Prostate gland (tissue), 2 donors: ENCODE measurements around the gene GALNT8. TPM values are rescaled to one million over a fixed set of nuclear protein-coding genes. Genes with fewer than 3 reads are reported as not detected.

Experiments
- DNase-seq: peaks from one replicate; pipeline ENCODE4 v3.0.0-alpha.2; 2019; ENCODE audit warnings: low spot score
- H3K27ac ChIP-seq, 2 donors: fragments of 200-600 bp; sonication (generic); 2 replicates each; pipeline ENCODE4 v1.5.1; 2017 to 2019
- H3K27me3 ChIP-seq: fragments of 200-600 bp; sonication (generic); replicated peaks from 2 replicates; pipeline ENCODE4 v1.5.1; 2019; ENCODE audit not compliant: insufficient read depth
- H3K36me3 ChIP-seq, 2 donors: fragments of 200-600 bp; sonication (generic); 1 replicate in 1 of 2; 2 replicates in 1 of 2; pipeline versions ENCODE4 v1.5.1 to v1.8.1; 2017 to 2019
- H3K4me1 ChIP-seq: fragments of 200-600 bp; sonication (generic); replicated peaks from 2 replicates; pipeline ENCODE4 v1.5.1; 2019
- H3K4me3 ChIP-seq, 2 donors: fragments of 200-600 bp; sonication (generic); 2 replicates each; pipeline ENCODE4 v1.5.1; 2017 to 2019
- H3K9me3 ChIP-seq: fragments of 200-600 bp; sonication (generic); 2 replicates; pipeline ENCODE4 v1.5.1; 2017
- POLR2A ChIP-seq: fragments of 450-650 bp; IDR thresholded peaks from one replicate; pipeline ENCODE4 v1.6.1; 2016; ENCODE audit warnings: antibody characterized with exemption, mild to moderate bottlenecking
- POLR2AphosphoS5 ChIP-seq: sonication (generic); formaldehyde crosslinking; IDR thresholded peaks from one replicate; pipeline ENCODE4 v1.6.1; 2017; ENCODE audit warnings: antibody characterized with exemption
- WGBS: methylation state at CpG from one replicate; pipeline ENCODE4 v1.1.5; 2018; 5-methylcytosine and 5-hydroxymethylcytosine counted together
- intact Hi-C: fragments of 100-400 bp; cut with DNase I; formaldehyde crosslinking; loops from one replicate; pipeline ENCODE4 v1.14.2; 2022
- total RNA-seq, 2 donors: library from RNA; depleted of rRNA; stranded (reverse); fragments of >200 nt; gene quantifications; one replicate each; pipeline ENCODE4 v1.1.0, GENCODE V29; 2016
- TF ChIP-seq, protein P1 (sequence below), 4 experiments: fragments of 200-600 bp in 2 of 4; fragments of 450-650 bp in 2 of 4; sonication (generic) in 2 of 4; IDR thresholded peaks; 1 replicate in 3 of 4; 2 replicates in 1 of 4; pipeline ENCODE4 v1.5.1; 2016 to 2019; ENCODE audit warnings: antibody characterized with exemption in 4 of 4, mild to moderate bottlenecking in 2 of 4, moderate library complexity in 2 of 4

Gene GALNT8
- total RNA-seq, 2 donors from 2014 or later = 0.41 to 5.1 TPM

- Histone ChIP-seq H3K9me3 (no peaks in the 10 kb centered on the region), H3K27me3 (peaks cover 2% of the 10 kb centered on the region), H3K36me3 (no peaks in the 10 kb centered on the region), H3K27ac (no peak overlapping the region), H3K4me3 (no peak overlapping the region), H3K4me1 (no peaks in the 10 kb centered on the region)
- 32% methylated on average over 9 of the region's 9 CpGs for whole genome bisulfite sequencing
- intact Hi-C loops = no loop called here
- DNase-seq = no peak
- TF ChIP-seq POLR2AphosphoS5 (no peak), POLR2A (no peak)
- TF ChIP-seq, protein P1, sequence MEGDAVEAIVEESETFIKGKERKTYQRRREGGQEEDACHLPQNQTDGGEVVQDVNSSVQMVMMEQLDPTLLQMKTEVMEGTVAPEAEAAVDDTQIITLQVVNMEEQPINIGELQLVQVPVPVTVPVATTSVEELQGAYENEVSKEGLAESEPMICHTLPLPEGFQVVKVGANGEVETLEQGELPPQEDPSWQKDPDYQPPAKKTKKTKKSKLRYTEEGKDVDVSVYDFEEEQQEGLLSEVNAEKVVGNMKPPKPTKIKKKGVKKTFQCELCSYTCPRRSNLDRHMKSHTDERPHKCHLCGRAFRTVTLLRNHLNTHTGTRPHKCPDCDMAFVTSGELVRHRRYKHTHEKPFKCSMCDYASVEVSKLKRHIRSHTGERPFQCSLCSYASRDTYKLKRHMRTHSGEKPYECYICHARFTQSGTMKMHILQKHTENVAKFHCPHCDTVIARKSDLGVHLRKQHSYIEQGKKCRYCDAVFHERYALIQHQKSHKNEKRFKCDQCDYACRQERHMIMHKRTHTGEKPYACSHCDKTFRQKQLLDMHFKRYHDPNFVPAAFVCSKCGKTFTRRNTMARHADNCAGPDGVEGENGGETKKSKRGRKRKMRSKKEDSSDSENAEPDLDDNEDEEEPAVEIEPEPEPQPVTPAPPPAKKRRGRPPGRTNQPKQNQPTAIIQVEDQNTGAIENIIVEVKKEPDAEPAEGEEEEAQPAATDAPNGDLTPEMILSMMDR (IDR thresholded peaks at IDR 0.05) = no peak
Observed at GRCh38 chr12:4780641-4781611, 60.7 kb downstream of the GALNT8 start.

DNA sequence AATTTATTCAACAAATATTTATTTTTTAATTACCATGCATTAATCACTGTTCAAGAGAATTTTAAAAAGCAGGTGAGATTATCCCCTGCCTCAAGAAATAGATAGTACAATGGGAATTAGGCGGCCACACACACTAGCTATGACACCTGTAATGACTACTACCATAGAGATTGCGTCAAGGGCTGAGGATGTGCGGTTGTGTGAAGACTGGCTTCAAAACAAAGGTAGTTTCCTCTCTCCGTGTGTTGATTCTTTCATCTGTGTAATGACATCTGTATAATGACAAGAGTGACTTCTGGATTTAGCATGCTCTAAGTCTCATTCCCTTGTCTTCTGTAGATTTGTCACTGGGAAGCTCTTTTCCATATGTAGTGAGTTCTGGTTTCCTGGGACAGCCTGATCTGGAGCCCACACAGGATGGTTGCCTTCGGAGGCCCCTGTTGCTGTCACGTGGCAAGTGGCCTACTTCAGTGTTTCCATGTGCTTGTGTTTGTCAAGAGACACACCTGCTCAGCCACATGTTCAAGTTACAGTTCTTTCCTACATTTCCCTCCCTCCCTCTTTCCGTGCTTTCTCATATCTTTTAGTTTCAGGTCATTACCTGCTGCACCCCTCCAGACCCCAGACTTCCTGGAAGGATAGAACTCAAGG is 64.3 kb downstream of the GALNT8 start:
- no peaks in the 10 kb centered on the region for H3K27me3 ChIP-seq
- TF ChIP-seq POLR2AphosphoS5 = no peak
- TF ChIP-seq, protein P1 (IDR thresholded peaks at IDR 0.05) = no peak
- no peak for TF ChIP-seq POLR2A
- H3K36me3 ChIP-seq = no peaks in the 10 kb centered on the region
- WGBS = 93% methylated on average over 7 of the region's 7 CpGs
- no peak overlapping the region for H3K4me3 ChIP-seq
- DNase-seq = no peak
- no peaks in the 10 kb centered on the region for H3K9me3 ChIP-seq
- H3K4me1 ChIP-seq = no peaks in the 10 kb centered on the region
- intact Hi-C loops = no loop called here
- no peak overlapping the region for H3K27ac ChIP-seq

DNA sequence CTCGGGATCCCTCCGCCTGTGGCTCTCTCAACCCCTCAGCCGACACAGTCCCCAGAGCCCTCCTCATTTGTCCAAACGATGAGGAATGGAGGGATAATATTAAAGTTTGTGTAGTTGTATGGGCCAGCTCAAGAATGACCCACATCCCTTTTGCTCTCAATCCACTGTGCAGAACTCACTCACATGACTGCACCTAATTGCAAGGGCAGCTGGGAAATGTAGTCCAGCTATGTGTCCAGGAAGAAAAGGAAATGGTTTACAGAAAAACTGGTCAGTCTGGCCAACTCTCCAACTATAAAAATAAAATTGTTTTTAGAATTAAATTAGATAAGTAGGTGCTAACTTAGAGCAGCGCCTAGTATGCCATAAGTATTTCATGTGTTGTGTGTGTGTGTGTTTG is 66.6 kb downstream of the GALNT8 start:
- Histone ChIP-seq H3K36me3 (no peaks in the 10 kb centered on the region), H3K27me3 (no peaks in the 10 kb centered on the region), H3K4me3 (no peak overlapping the region), H3K4me1 (no peaks in the 10 kb centered on the region), H3K9me3 (no peaks in the 10 kb centered on the region), H3K27ac (no peak overlapping the region)
- intact Hi-C loops = no loop called here
- no peak for TF ChIP-seq POLR2A
- no peak for TF ChIP-seq POLR2AphosphoS5
- TF ChIP-seq, protein P1 (IDR thresholded peaks at IDR 0.05) = no peak
- no peak for DNase-seq
- 87% methylated on average over 5 of the region's 5 CpGs for WGBS

DNA sequence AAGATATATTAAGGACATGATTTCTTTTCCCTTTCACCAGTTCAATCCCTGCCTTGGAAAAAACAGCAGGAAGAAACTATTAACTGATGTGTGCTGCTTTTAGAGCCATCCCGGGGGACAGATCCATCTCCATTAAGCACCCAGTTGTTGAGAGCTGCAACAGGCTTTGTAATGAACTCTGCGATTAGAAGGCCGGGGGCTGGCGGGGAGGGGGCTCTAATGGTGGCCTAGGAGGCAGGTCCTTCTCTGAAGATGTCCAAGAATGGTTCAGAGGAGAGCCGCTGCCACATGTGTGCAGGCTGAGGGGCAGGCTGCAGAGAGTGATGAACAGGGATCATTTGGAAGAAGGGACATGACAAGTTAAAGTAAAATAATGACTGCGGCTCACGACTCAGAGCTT is 67.8 kb downstream of the GALNT8 start:
- no peaks in the 10 kb centered on the region for H3K9me3 ChIP-seq
- no peak overlapping the region for H3K27ac ChIP-seq
- no peaks in the 10 kb centered on the region for H3K27me3 ChIP-seq
- H3K4me1 ChIP-seq = no peaks in the 10 kb centered on the region
- H3K36me3 ChIP-seq = no peaks in the 10 kb centered on the region
- WGBS = 55% methylated on average over 7 of the region's 7 CpGs
- intact Hi-C loops = no loop called here
- no peak overlapping the region for H3K4me3 ChIP-seq
- no peak for DNase-seq
- TF ChIP-seq POLR2A = no peak
- TF ChIP-seq, protein P1 (IDR thresholded peaks at IDR 0.05) = no peak
- TF ChIP-seq POLR2AphosphoS5 = no peak
